PC-9 (cell line): ENCODE results near the gene HHATL. TPM values are rescaled to one million over a fixed set of nuclear protein-coding genes. Genes with fewer than 3 reads are reported as not detected.

ENCODE experiments used
- BruUV-seq: library from RNA; stranded (reverse); fragments of 400-500 nt; replicated peaks from 2 replicates; lab custom pipeline; 2021; lab: Mats Ljungman, UMichigan
- CTCF ChIA-PET: fragments of 300-600 bp; sonication (Branson Sonifier 250); formaldehyde crosslinking; loops from one replicate; lab custom pipeline; 2022; ENCODE audit warnings: antibody characterized with exemption; lab: Charles Lee
- POLR2A ChIA-PET: fragments of 300-600 bp; sonication (Branson Sonifier 250); formaldehyde crosslinking; loops from one replicate; lab custom pipeline; 2022; ENCODE audit warnings: antibody characterized with exemption; ENCODE audit not compliant: unreplicated experiment; lab: Charles Lee
- DNase-seq, 2 experiments: peaks; one replicate each; pipeline versions ENCODE4 v3.0.0 to v3.0.0-alpha.2; 2015 to 2022; ENCODE audit warnings: mixed read lengths in 1 of 2
- H2AFZ ChIP-seq: fragments of 200-600 bp; sonication (generic); 2 replicates; pipeline ENCODE4 v1.8.1; 2017; ENCODE audit warnings: antibody characterized with exemption
- H3F3A ChIP-seq: fragments of 200-600 bp; sonication (generic); 2 replicates; pipeline ENCODE4 v1.8.1; 2017; ENCODE audit warnings: antibody characterized with exemption, mild to moderate bottlenecking, low read depth; ENCODE audit not compliant: insufficient read depth
- H3K27ac ChIP-seq: fragments of 200-600 bp; sonication (generic); 2 replicates; pipeline ENCODE4 v1.6.1; 2016; ENCODE audit warnings: mixed run types
- H3K27me3 ChIP-seq: fragments of 200-600 bp; sonication (generic); 2 replicates; pipeline ENCODE4 v1.6.1; 2016; ENCODE audit warnings: low read depth, mixed run types; ENCODE audit not compliant: insufficient read depth
- H3K36me3 ChIP-seq: fragments of 200-600 bp; sonication (generic); 2 replicates; pipeline ENCODE4 v1.6.1; 2016; ENCODE audit warnings: low read depth, mixed run types
- H3K4me1 ChIP-seq: fragments of 200-600 bp; sonication (generic); replicated peaks from 2 replicates; pipeline ENCODE4 v1.6.1; 2016; ENCODE audit warnings: mixed run types; ENCODE audit not compliant: insufficient read depth
- H3K4me2 ChIP-seq: fragments of 200-600 bp; sonication (generic); 2 replicates; pipeline ENCODE4 v1.6.1; 2017; ENCODE audit warnings: mixed run types
- H3K4me3 ChIP-seq: fragments of 200-600 bp; sonication (generic); 2 replicates; pipeline ENCODE4 v1.6.1; 2016; ENCODE audit warnings: mixed run types
- H3K79me2 ChIP-seq: fragments of 200-600 bp; sonication (generic); 2 replicates; pipeline ENCODE4 v1.6.1; 2017; ENCODE audit warnings: low read depth, mixed run types
- H3K9me2 ChIP-seq: fragments of 200-600 bp; sonication (generic); 2 replicates; pipeline ENCODE4 v1.8.1; 2017; ENCODE audit warnings: mild to moderate bottlenecking; ENCODE audit not compliant: insufficient read depth
- H3K9me3 ChIP-seq: fragments of 200-600 bp; sonication (generic); 2 replicates; pipeline ENCODE4 v1.8.1; 2016; ENCODE audit warnings: low read depth; ENCODE audit not compliant: insufficient read depth
- H4K20me1 ChIP-seq: fragments of 200-600 bp; sonication (generic); 2 replicates; pipeline ENCODE4 v1.8.1; 2017; ENCODE audit not compliant: insufficient read depth
- EZH2 ChIP-seq: fragments of 200-600 bp; sonication (generic); IDR thresholded peaks from 2 replicates; pipeline ENCODE4 v1.8.0; 2017; ENCODE audit warnings: antibody characterized with exemption, low read depth
- intact Hi-C: fragments of 100-400 bp; cut with micrococcal nuclease; formaldehyde crosslinking; loops from one replicate; pipeline ENCODE4 v1.10.0; 2022; ENCODE audit not compliant: unreplicated experiment
- total RNA-seq: library from RNA; stranded (reverse); gene quantifications from 2 replicates; pipeline ENCODE4 v1.2.3, GENCODE V29; 2021
- TF ChIP-seq, protein P1 (sequence below): fragments of 200-600 bp; sonication (generic); conservative IDR thresholded peaks from 2 replicates; pipeline ENCODE4 v1.6.1; 2017; ENCODE audit warnings: mixed run types, antibody characterized with exemption, mild to moderate bottlenecking, moderate library complexity

Gene HHATL
- total RNA-seq, 1 experiment from 2014 or later = not detected

GRCh38 chr3:42698216-42698910 is 4.2 kb downstream of the HHATL start:
- intact Hi-C loops = no loop called here
- peaks cover 34% of the 10 kb centered on the region for H3K27me3 ChIP-seq
- H3K9me2 ChIP-seq = no peaks in the 10 kb centered on the region
- H3F3A ChIP-seq = no peaks in the 10 kb centered on the region
- no peak overlapping the region for H3K27ac ChIP-seq
- no peaks in the 10 kb centered on the region for H3K4me1 ChIP-seq
- H3K36me3 ChIP-seq = no peaks in the 10 kb centered on the region
- H3K4me2 ChIP-seq = no peak overlapping the region
- TF ChIP-seq, protein P1, sequence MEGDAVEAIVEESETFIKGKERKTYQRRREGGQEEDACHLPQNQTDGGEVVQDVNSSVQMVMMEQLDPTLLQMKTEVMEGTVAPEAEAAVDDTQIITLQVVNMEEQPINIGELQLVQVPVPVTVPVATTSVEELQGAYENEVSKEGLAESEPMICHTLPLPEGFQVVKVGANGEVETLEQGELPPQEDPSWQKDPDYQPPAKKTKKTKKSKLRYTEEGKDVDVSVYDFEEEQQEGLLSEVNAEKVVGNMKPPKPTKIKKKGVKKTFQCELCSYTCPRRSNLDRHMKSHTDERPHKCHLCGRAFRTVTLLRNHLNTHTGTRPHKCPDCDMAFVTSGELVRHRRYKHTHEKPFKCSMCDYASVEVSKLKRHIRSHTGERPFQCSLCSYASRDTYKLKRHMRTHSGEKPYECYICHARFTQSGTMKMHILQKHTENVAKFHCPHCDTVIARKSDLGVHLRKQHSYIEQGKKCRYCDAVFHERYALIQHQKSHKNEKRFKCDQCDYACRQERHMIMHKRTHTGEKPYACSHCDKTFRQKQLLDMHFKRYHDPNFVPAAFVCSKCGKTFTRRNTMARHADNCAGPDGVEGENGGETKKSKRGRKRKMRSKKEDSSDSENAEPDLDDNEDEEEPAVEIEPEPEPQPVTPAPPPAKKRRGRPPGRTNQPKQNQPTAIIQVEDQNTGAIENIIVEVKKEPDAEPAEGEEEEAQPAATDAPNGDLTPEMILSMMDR = no peak
- TF ChIP-seq EZH2 = no peak
- no peaks in the 10 kb centered on the region for H3K9me3 ChIP-seq
- H4K20me1 ChIP-seq = no peaks in the 10 kb centered on the region
- H2AFZ ChIP-seq = no peak overlapping the region
- no peak for DNase-seq
- no TSS peak for BruUV-seq
- no peak overlapping the region for H3K4me3 ChIP-seq
- H3K79me2 ChIP-seq = no peaks in the 10 kb centered on the region
- POLR2A ChIA-PET = no interaction called here
- CTCF ChIA-PET = no interaction called here

- H3K36me3 ChIP-seq = no peaks in the 10 kb centered on the region
- peaks cover 34% of the 10 kb centered on the region for H3K27me3 ChIP-seq
- no peak overlapping the region for H3K4me3 ChIP-seq
- H3K79me2 ChIP-seq = no peaks in the 10 kb centered on the region
- intact Hi-C loops = no loop called here
- no peak overlapping the region for H2AFZ ChIP-seq
- no peaks in the 10 kb centered on the region for H3K9me3 ChIP-seq
- no peaks in the 10 kb centered on the region for H3F3A ChIP-seq
- no peak for DNase-seq
- no TSS peak for BruUV-seq
- H3K9me2 ChIP-seq = no peaks in the 10 kb centered on the region
- no peaks in the 10 kb centered on the region for H3K4me1 ChIP-seq
- ChIA-PET POLR2A (no interaction called here), CTCF (no interaction called here)
- H3K27ac ChIP-seq = no peak overlapping the region
- no peaks in the 10 kb centered on the region for H4K20me1 ChIP-seq
- TF ChIP-seq, protein P1 = no peak
- no peak for TF ChIP-seq EZH2
- no peak overlapping the region for H3K4me2 ChIP-seq
These were observed 5.1 kb downstream of the HHATL start for GRCh38 chr3:42697289-42698051.

DNA sequence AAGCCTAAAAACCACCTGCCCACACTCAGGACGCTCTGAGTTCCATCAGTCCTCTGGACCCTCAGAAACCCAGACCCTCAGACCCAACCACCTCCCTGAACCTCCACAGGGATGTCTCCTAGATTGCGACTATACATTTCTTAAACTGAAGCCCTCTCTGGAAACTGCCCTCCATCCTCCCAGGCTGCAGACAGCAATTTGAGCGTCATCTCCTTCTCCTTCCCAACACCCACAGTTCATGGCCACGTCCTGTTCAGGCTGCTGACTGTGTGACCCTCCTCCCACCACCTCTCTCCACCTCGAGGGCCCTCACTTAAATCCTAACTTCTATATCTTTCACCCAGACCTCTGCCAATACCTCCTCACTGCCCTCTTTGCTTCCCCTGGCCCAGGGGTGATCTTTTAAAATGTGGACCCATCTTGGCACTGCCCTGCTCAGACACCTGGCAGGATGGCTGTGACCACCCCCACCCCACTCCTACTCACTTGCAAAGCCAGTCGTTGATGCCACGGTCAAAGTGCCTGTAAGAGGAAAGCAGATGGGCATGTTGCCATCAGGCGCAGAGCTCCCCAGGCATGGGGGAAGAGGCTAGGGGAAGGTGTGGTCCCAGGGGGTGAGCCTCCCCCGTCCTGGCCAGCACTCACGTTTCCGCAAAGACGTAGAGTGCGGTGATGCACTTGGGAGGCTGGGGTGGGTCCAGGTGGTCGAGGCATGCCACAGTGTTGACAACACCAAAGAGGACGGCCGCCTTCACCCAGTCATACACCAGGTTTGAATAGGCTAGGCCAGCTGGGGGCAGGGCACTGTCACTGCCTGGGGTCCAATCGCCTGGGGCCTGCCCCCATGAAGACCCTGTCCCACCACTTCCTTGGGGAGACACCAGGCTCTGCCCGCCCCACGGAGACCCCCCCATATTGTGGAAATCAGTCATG is 6.0 kb downstream of the HHATL start:
- no TSS peak for BruUV-seq
- Histone ChIP-seq H4K20me1 (no peaks in the 10 kb centered on the region), H3K4me2 (no peak overlapping the region), H3K27ac (no peak overlapping the region), H2AFZ (no peak overlapping the region), H3K4me1 (no peaks in the 10 kb centered on the region), H3K36me3 (no peaks in the 10 kb centered on the region), H3K27me3 (peaks cover 31% of the 10 kb centered on the region), H3K9me2 (no peaks in the 10 kb centered on the region), H3K4me3 (no peak overlapping the region), H3K79me2 (no peaks in the 10 kb centered on the region), H3F3A (no peaks in the 10 kb centered on the region), H3K9me3 (no peaks in the 10 kb centered on the region)
- POLR2A ChIA-PET = no interaction called here
- no peak for DNase-seq
- TF ChIP-seq EZH2 = no peak
- TF ChIP-seq, protein P1 = no peak
- intact Hi-C loops = no loop called here
- CTCF ChIA-PET = interaction anchor here (0.6 kb wide), 1 partner anchor 48 kb away, joined by 16 read pairs; no protein-coding TSS in a partner anchor
